SK-N-MC (cell line): ENCODE results near the gene CLP1.
A peak's percentile ranks its signal among the peaks of the same experiment; 100 is the strongest.
"Not testable (repeated sequence)": the region's sequence is repeated elsewhere in the genome, so short reads cannot be mapped to it uniquely, and the experiment has no call there.

Experiments
- DNase-seq: peaks from one replicate; pipeline ENCODE4 v3.0.0-alpha.2; 2011; ENCODE audit warnings: low read depth, low spot score
- H3K27ac ChIP-seq: fragments of 200-600 bp; sonication (generic); 2 replicates; pipeline ENCODE4 v1.5.1; 2016; ENCODE audit warnings: mixed run types
- H3K36me3 ChIP-seq: fragments of 200-600 bp; sonication (generic); 2 replicates; pipeline ENCODE4 v1.6.1; 2017; ENCODE audit warnings: antibody characterized with exemption, low read length, mixed read lengths; ENCODE audit not compliant: insufficient read depth
- H3K4me3 ChIP-seq: fragments of 200-600 bp; sonication (generic); 2 replicates; pipeline ENCODE4 v1.5.1; 2016
- H3K9ac ChIP-seq: fragments of 200-600 bp; sonication (generic); 2 replicates; pipeline ENCODE4 v1.8.0; 2017; ENCODE audit warnings: mixed run types, mixed read lengths; ENCODE audit not compliant: insufficient read length
- H3K9me3 ChIP-seq: fragments of 200-600 bp; sonication (generic); 2 replicates; pipeline ENCODE4 v1.6.1; 2017; ENCODE audit warnings: low read depth, mild to moderate bottlenecking, antibody characterized with exemption, low read length, moderate library complexity, mixed read lengths
- EZH2 ChIP-seq: fragments of 200-600 bp; sonication (generic); IDR thresholded peaks from one replicate; pipeline ENCODE4 v1.6.1; 2017; ENCODE audit warnings: antibody characterized with exemption
- FOXP2 ChIP-seq: optimal IDR thresholded peaks from 2 replicates; pipeline ENCODE3; 2011; ENCODE audit warnings: mild to moderate bottlenecking, moderate library complexity; ENCODE audit not compliant: insufficient read depth; ENCODE audit errors: extremely low read length, control extremely low read depth
- POLR2AphosphoS5 ChIP-seq: IDR thresholded peaks from 2 replicates; pipeline ENCODE4 v1.6.1; 2012; ENCODE audit warnings: mild to moderate bottlenecking, low read depth, low read length, borderline replicate concordance

CLP1 gene

GRCh38 chr11:57650739-57651090 lies 6.8 kb upstream of the CLP1 start:
- Histone ChIP-seq H3K36me3 (no peaks in the 10 kb centered on the region), H3K9me3 (no peaks in the 10 kb centered on the region), H3K4me3 (no peak overlapping the region), H3K27ac (no peak overlapping the region), H3K9ac (no peak overlapping the region)
- TF ChIP-seq POLR2AphosphoS5 (no peak), FOXP2 (no peak), EZH2 (no peak)
- DNase-seq: no peak

- no peak overlapping the region for H3K27ac ChIP-seq
- H3K9ac ChIP-seq: no peak overlapping the region
- no peak for TF ChIP-seq FOXP2
- no peak for TF ChIP-seq EZH2
- H3K4me3 ChIP-seq: no peak overlapping the region
- no peaks in the 10 kb centered on the region for H3K9me3 ChIP-seq
- no peak for DNase-seq
- H3K36me3 ChIP-seq: no peaks in the 10 kb centered on the region
Observed at GRCh38 chr11:57651408-57651807, 6.2 kb upstream of the CLP1 start.

- not testable (repeated sequence) for H3K9me3 ChIP-seq, H3K36me3 ChIP-seq, H3K27ac ChIP-seq, H3K4me3 ChIP-seq, H3K9ac ChIP-seq, DNase-seq
Observed at GRCh38 chr11:57652230-57652629, 5.3 kb upstream of the CLP1 start.

- TF ChIP-seq POLR2AphosphoS5 (no peak), FOXP2 (no peak), EZH2 (no peak)
- Histone ChIP-seq H3K4me3 (no peak overlapping the region), H3K27ac (no peak overlapping the region), H3K9ac (no peak overlapping the region), H3K36me3 (no peaks in the 10 kb centered on the region), H3K9me3 (no peaks in the 10 kb centered on the region)
- no peak for DNase-seq
Observed at GRCh38 chr11:57652662-57653061, 4.9 kb upstream of the CLP1 start.

GRCh38 chr11:57653163-57653562 lies 4.4 kb upstream of the CLP1 start:
- Histone ChIP-seq H3K9me3 (no peaks in the 10 kb centered on the region), H3K27ac (no peak overlapping the region), H3K4me3 (no peak overlapping the region), H3K9ac (no peak overlapping the region), H3K36me3 (no peaks in the 10 kb centered on the region)
- TF ChIP-seq EZH2 (no peak), POLR2AphosphoS5 (no peak), FOXP2 (no peak)
- DNase-seq: no peak

- Histone ChIP-seq H3K27ac (no peak overlapping the region), H3K9me3 (no peaks in the 10 kb centered on the region), H3K36me3 (peaks cover 23% of the 10 kb centered on the region), H3K9ac (peak overlapping the region; percentile 76), H3K4me3 (peak overlapping the region; percentile 85)
- no peak for DNase-seq
- TF ChIP-seq FOXP2: no peak
- TF ChIP-seq EZH2: no peak
- no peak for TF ChIP-seq POLR2AphosphoS5
Observed at GRCh38 chr11:57656885-57657193, 723 bp upstream of the CLP1 start.

GRCh38 chr11:57658023-57658361 lies 430 bp downstream of the CLP1 start:
- no peak for TF ChIP-seq EZH2
- no peak for TF ChIP-seq FOXP2
- no peak for TF ChIP-seq POLR2AphosphoS5
- no peak for DNase-seq
- Histone ChIP-seq H3K27ac (no peak overlapping the region), H3K9ac (peak overlapping the region; percentile 93), H3K4me3 (peak overlapping the region; percentile 85), H3K36me3 (peaks cover 28% of the 10 kb centered on the region), H3K9me3 (no peaks in the 10 kb centered on the region)

GRCh38 chr11:57659669-57660068 lies 2.1 kb downstream of the CLP1 start:
- no peak overlapping the region for H3K27ac ChIP-seq
- H3K9me3 ChIP-seq: no peaks in the 10 kb centered on the region
- no peak overlapping the region for H3K4me3 ChIP-seq
- DNase-seq: no peak
- peaks cover 28% of the 10 kb centered on the region for H3K36me3 ChIP-seq
- H3K9ac ChIP-seq: no peak overlapping the region
- TF ChIP-seq FOXP2 (no peak), POLR2AphosphoS5 (no peak), EZH2 (no peak)

- DNase-seq: no peak
- Histone ChIP-seq H3K9ac (no peak overlapping the region), H3K9me3 (no peaks in the 10 kb centered on the region), H3K36me3 (peaks cover 28% of the 10 kb centered on the region), H3K4me3 (no peak overlapping the region), H3K27ac (no peak overlapping the region)
- TF ChIP-seq FOXP2: no peak
- no peak for TF ChIP-seq EZH2
- TF ChIP-seq POLR2AphosphoS5: no peak
Observed at GRCh38 chr11:57662893-57663292, 5.3 kb downstream of the CLP1 start.

- Histone ChIP-seq H3K27ac (no peak overlapping the region), H3K9ac (no peak overlapping the region), H3K36me3 (peaks cover 28% of the 10 kb centered on the region), H3K4me3 (no peak overlapping the region), H3K9me3 (no peaks in the 10 kb centered on the region)
- TF ChIP-seq EZH2: no peak
- no peak for TF ChIP-seq POLR2AphosphoS5
- TF ChIP-seq FOXP2: no peak
- no peak for DNase-seq
Observed at GRCh38 chr11:57663975-57664374, 6.4 kb downstream of the CLP1 start.
